HL-60 (cell line): ENCODE measurements around the gene XPOT.

Experiments used
- DNase-seq, 2 experiments: peaks; one replicate each; pipeline ENCODE4 v3.0.0-alpha.2; 2010 to 2020; ENCODE audit warnings: low read depth in 1 of 2, low spot score in 1 of 2
- H3K27ac ChIP-seq: fragments of 250-450 bp; sonication (Bioruptor Pico); replicated peaks from 2 replicates; pipeline ENCODE4 v1.5.1; 2020; ENCODE audit warnings: mild to moderate bottlenecking, moderate library complexity
- H3K27me3 ChIP-seq: fragments of 250-450 bp; sonication (Bioruptor Pico); 2 replicates; pipeline ENCODE4 v1.5.1; 2021; ENCODE audit warnings: mild to moderate bottlenecking, moderate library complexity; ENCODE audit not compliant: insufficient read depth, poor library complexity, severe bottlenecking
- H3K4me3 ChIP-seq: replicated peaks from 2 replicates; pipeline ENCODE4 v1.5.1; 2011; ENCODE audit warnings: mild to moderate bottlenecking, control low read depth, low read length; ENCODE audit not compliant: insufficient read depth
- CTCF ChIP-seq: IDR thresholded peaks from one replicate; pipeline ENCODE4 v1.5.1; 2011; ENCODE audit warnings: low read length, control low read depth, inconsistent platforms; ENCODE audit not compliant: insufficient read depth
- GABPA ChIP-seq: IDR thresholded peaks from 2 replicates; pipeline ENCODE4 v1.6.1; 2012; ENCODE audit warnings: low read depth
- POLR2AphosphoS5 ChIP-seq: IDR thresholded peaks from 2 replicates; pipeline ENCODE4 v1.6.1; 2012; ENCODE audit warnings: low read depth
- REST ChIP-seq: IDR thresholded peaks from 2 replicates; pipeline ENCODE4 v1.6.1; 2012; ENCODE audit warnings: low read depth; ENCODE audit not compliant: insufficient replicate concordance
- SPI1 ChIP-seq: IDR thresholded peaks from 2 replicates; pipeline ENCODE4 v1.6.1; 2012; ENCODE audit warnings: low read depth, mild to moderate bottlenecking, borderline replicate concordance

XPOT gene

GRCh38 chr12:64486657-64487056 is 82.5 kb downstream of the XPOT start:
- Histone ChIP-seq H3K4me3 (no peak overlapping the region), H3K27me3 (no peaks in the 10 kb centered on the region), H3K27ac (no peak overlapping the region)
- TF ChIP-seq GABPA: no peak
- TF ChIP-seq REST: no peak
- TF ChIP-seq CTCF: no peak
- TF ChIP-seq SPI1: no peak
- no peak for TF ChIP-seq POLR2AphosphoS5
- no peak for DNase-seq

DNA sequence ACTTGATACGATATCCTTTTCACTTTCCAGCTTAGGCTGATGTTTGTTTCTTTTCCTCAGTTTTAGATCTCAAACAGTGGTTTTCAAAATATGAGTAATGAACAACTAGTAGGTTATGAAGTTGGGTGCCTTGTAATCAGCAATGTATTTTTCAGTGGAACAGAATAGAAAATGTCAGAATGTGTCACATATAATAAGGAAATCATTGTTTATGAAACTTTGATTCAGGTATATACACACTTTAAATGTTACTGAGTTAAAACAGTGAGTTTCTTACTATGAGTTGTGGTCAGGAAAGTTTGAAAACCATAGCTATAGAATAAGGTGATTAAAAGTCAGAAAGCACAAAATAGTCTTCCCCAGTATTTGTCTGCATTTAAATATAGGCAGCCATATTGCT is 87.5 kb downstream of the XPOT start:
- no peak for TF ChIP-seq SPI1
- no peak for TF ChIP-seq GABPA
- no peak for TF ChIP-seq POLR2AphosphoS5
- TF ChIP-seq REST: no peak
- TF ChIP-seq CTCF: no peak
- Histone ChIP-seq H3K27ac (no peak overlapping the region), H3K27me3 (no peaks in the 10 kb centered on the region), H3K4me3 (no peak overlapping the region)
- DNase-seq: no peak

- H3K27ac ChIP-seq: no peak overlapping the region
- H3K27me3 ChIP-seq: no peaks in the 10 kb centered on the region
- TF ChIP-seq GABPA (no peak), REST (no peak), POLR2AphosphoS5 (no peak), CTCF (no peak), SPI1 (no peak)
- DNase-seq: no peak
- no peak overlapping the region for H3K4me3 ChIP-seq
These were observed 89.3 kb downstream of the XPOT start for GRCh38 chr12:64493513-64493912.
